Measurements from ENCODE around the gene PROM2. TPM values are rescaled to one million over a fixed set of nuclear protein-coding genes. Genes with fewer than 3 reads are reported as not detected.

The PROM2 gene
- total and polyA plus RNA-seq, 4 donors, result 0.11 to 1.1 (median 0.24) TPM

- TF ChIP-seq MAX (IDR thresholded peaks at IDR 0.05) (no peak), ZBTB33 (IDR thresholded peaks at IDR 0.05) (no peak), FOXA2 (IDR thresholded peaks at IDR 0.05) (no peak), REST (IDR thresholded peaks at IDR 0.05) (no peak), GABPA (IDR thresholded peaks at IDR 0.05 in 1 of 2, conservative IDR thresholded peaks at IDR 0.05 in 1 of 2) (no peak), TAF1 (conservative IDR thresholded peaks at IDR 0.05) (no peak), FOXA1 (IDR thresholded peaks at IDR 0.05) (no peak), HNF4G (IDR thresholded peaks at IDR 0.05) (no peak), JUND (IDR thresholded peaks at IDR 0.05) (no peak), RXRA (IDR thresholded peaks at IDR 0.05) (no peak), RAD21 (IDR thresholded peaks at IDR 0.05) (no peak), HNF4A (conservative IDR thresholded peaks at IDR 0.05) (no peak), EGR1 (IDR thresholded peaks at IDR 0.05; ENCODE audit: low read depth in 2 of 2) (no peak), SP1 (IDR thresholded peaks at IDR 0.05) (no peak), CTCF (IDR thresholded peaks at IDR 0.05; ENCODE audit: low read depth, low read length, missing input control) (no peak), NR2F2 (IDR thresholded peaks at IDR 0.05) (no peak), YY1 (IDR thresholded peaks at IDR 0.05) (no peak)
- Histone ChIP-seq H3K9me3 (ENCODE audit: control insufficient read depth in 4 of 4, low read length in 3 of 4) (no peaks in the 10 kb centered on the region), H3K27ac (ENCODE audit: low read depth in 1 of 2, low read length in 2 of 2) (peak overlapping the region in 1 of 2 donors; percentile 75), H3K36me3 (ENCODE audit: control insufficient read depth in 4 of 4, insufficient read depth in 3 of 4, low read depth in 1 of 4, low read length in 3 of 4) (no peaks in the 10 kb centered on the region), H3K27me3 (ENCODE audit: control insufficient read depth in 4 of 4, insufficient read depth in 4 of 4, low read length in 3 of 4) (no peaks in the 10 kb centered on the region), H3K9ac (ENCODE audit: low read depth in 1 of 2, low read length in 2 of 2) (no peak overlapping the region), H3K4me3 (ENCODE audit: low read depth in 1 of 3, low read length in 3 of 3) (no peak overlapping the region), H3K4me1 (ENCODE audit: control insufficient read depth in 4 of 4, insufficient read depth in 4 of 4, low read length in 3 of 4) (peaks cover 7 to 20% (median 18%) of the 10 kb centered on the region in 4 donors)
- WGBS, result 82% methylated on average over 10 of the region's 10 CpGs
- DNase-seq (ENCODE audit: low spot score), result no peak
These were observed 32.2 kb downstream of the PROM2 start for GRCh38 chr2:95306336-95306895.

- no peaks in the 10 kb centered on the region for H3K9me3 ChIP-seq (ENCODE audit: control insufficient read depth in 4 of 4, low read length in 3 of 4)
- no peaks in the 10 kb centered on the region for H3K36me3 ChIP-seq (ENCODE audit: control insufficient read depth in 4 of 4, insufficient read depth in 3 of 4, low read depth in 1 of 4, low read length in 3 of 4)
- H3K4me1 ChIP-seq (ENCODE audit: control insufficient read depth in 4 of 4, insufficient read depth in 4 of 4, low read length in 3 of 4), result peaks cover 7 to 20% (median 18%) of the 10 kb centered on the region in 4 donors
- no peaks in the 10 kb centered on the region for H3K27me3 ChIP-seq (ENCODE audit: control insufficient read depth in 4 of 4, insufficient read depth in 4 of 4, low read length in 3 of 4)
- no peak overlapping the region for H3K4me3 ChIP-seq (ENCODE audit: low read depth in 1 of 3, low read length in 3 of 3)
- 96% methylated on average over 5 of the region's 5 CpGs for WGBS
- H3K9ac ChIP-seq (ENCODE audit: low read depth in 1 of 2, low read length in 2 of 2), result no peak overlapping the region
- no peak overlapping the region for H3K27ac ChIP-seq (ENCODE audit: low read depth in 1 of 2, low read length in 2 of 2)
- TF ChIP-seq HNF4G (IDR thresholded peaks at IDR 0.05) (no peak), FOXA2 (IDR thresholded peaks at IDR 0.05) (no peak), HNF4A (conservative IDR thresholded peaks at IDR 0.05) (no peak), JUND (IDR thresholded peaks at IDR 0.05) (no peak), SP1 (IDR thresholded peaks at IDR 0.05) (no peak), RXRA (IDR thresholded peaks at IDR 0.05) (no peak), MAX (IDR thresholded peaks at IDR 0.05) (no peak), RAD21 (IDR thresholded peaks at IDR 0.05) (no peak), NR2F2 (IDR thresholded peaks at IDR 0.05) (no peak)
- no peak for DNase-seq (ENCODE audit: low spot score)
These were observed 32.8 kb downstream of the PROM2 start for GRCh38 chr2:95307036-95307435.

Measured in liver (tissue), 9 donors.